ENCODE results near the gene KHDC1. TPM values are rescaled to one million over a fixed set of nuclear protein-coding genes. Genes with fewer than 3 reads are reported as not detected.
"Not testable (repeated sequence)": the region's sequence is repeated elsewhere in the genome, so short reads cannot be mapped to it uniquely, and the experiment has no call there.

KHDC1 gene
- total RNA-seq, 2 experiments from 2014 or later, result 9.2 to 12.5 TPM

- no peak overlapping the region for H3K4me3 Mint-ChIP-seq
- CTCF ChIA-PET, result interaction anchor here (0.9 to 1.2 kb wide), 2 partner anchors 44 to 370 kb away, joined by 3 read pairs; no protein-coding TSS in a partner anchor
- no peak overlapping the region for H3K27ac Mint-ChIP-seq
Measured at GRCh38 chr6:73282871-73283270, 19.9 kb upstream of the KHDC1 start.

GRCh38 chr6:73281684-73282083 is 18.7 kb upstream of the KHDC1 start:
- H3K27me3 Mint-ChIP-seq; H3K27ac Mint-ChIP-seq; H3K9me3 Mint-ChIP-seq (ENCODE audit: low read depth); DNase-seq; CTCF ChIA-PET; ATAC-seq; H3K36me3 Mint-ChIP-seq; H3K4me1 Mint-ChIP-seq; H3K4me3 Mint-ChIP-seq: not testable (repeated sequence)

More at GRCh38 chr6:73282871-73283270, 19.9 kb upstream of the KHDC1 start:
- peaks cover 2% of the 10 kb centered on the region for H3K36me3 Mint-ChIP-seq
- H3K27me3 Mint-ChIP-seq, result no peaks in the 10 kb centered on the region
- no peaks in the 10 kb centered on the region for H3K9me3 Mint-ChIP-seq (ENCODE audit: low read depth)
- ATAC-seq, result no peak
- H3K4me1 Mint-ChIP-seq, result peaks cover 6% of the 10 kb centered on the region
- no peak for DNase-seq

GRCh38 chr6:73269296-73269695 is 6.3 kb upstream of the KHDC1 start:
- H3K4me1 Mint-ChIP-seq, result peaks cover 16% of the 10 kb centered on the region
- H3K36me3 Mint-ChIP-seq, result peaks cover 27% of the 10 kb centered on the region
- H3K27ac Mint-ChIP-seq; H3K27me3 Mint-ChIP-seq; DNase-seq; H3K9me3 Mint-ChIP-seq (ENCODE audit: low read depth); H3K4me3 Mint-ChIP-seq; ATAC-seq: not testable (repeated sequence)
- CTCF ChIA-PET, result interaction anchor here (2.4 kb wide), 1 partner anchor 17 kb away, joined by 6 read pairs; no protein-coding TSS in a partner anchor

- Mint-ChIP-seq H3K36me3 (peaks cover 26% of the 10 kb centered on the region), H3K4me1 (peaks cover 20% of the 10 kb centered on the region)
- not testable (repeated sequence) for H3K27ac Mint-ChIP-seq; H3K9me3 Mint-ChIP-seq (ENCODE audit: low read depth); ATAC-seq; DNase-seq; H3K4me3 Mint-ChIP-seq; H3K27me3 Mint-ChIP-seq
- CTCF ChIA-PET, result interaction anchor here (2.4 kb wide), 1 partner anchor 17 kb away, joined by 6 read pairs; no protein-coding TSS in a partner anchor
Measured at GRCh38 chr6:73268896-73269295, 5.9 kb upstream of the KHDC1 start.

GRCh38 chr6:73264446-73264845 is 1.4 kb upstream of the KHDC1 start:
- DNase-seq (no peak), ATAC-seq (no peak)
- Mint-ChIP-seq H3K27me3 (no peaks in the 10 kb centered on the region), H3K4me3 (peak overlapping the region; percentile 80), H3K9me3 (ENCODE audit: low read depth) (no peaks in the 10 kb centered on the region), H3K4me1 (peaks cover 33% of the 10 kb centered on the region), H3K27ac (no peak overlapping the region), H3K36me3 (peaks cover 25% of the 10 kb centered on the region)
- CTCF ChIA-PET, result interaction anchor here (1.4 kb wide), 1 partner anchor 62 kb away, joined by 8 read pairs; no protein-coding TSS in a partner anchor

GRCh38 chr6:73263570-73263909 is 544 bp upstream of the KHDC1 start:
- CTCF ChIA-PET, result interaction anchor here (1.4 kb wide), 1 partner anchor 63 kb away, joined by 8 read pairs; no protein-coding TSS in a partner anchor
- H3K4me1 Mint-ChIP-seq, result peaks cover 33% of the 10 kb centered on the region
- DNase-seq, result no peak

GRCh38 chr6:73258721-73259120 is 4.3 kb downstream of the KHDC1 start:
- CTCF ChIA-PET, result no interaction called here
- DNase-seq, result no peak
- no peaks in the 10 kb centered on the region for H3K36me3 Mint-ChIP-seq
- H3K4me1 Mint-ChIP-seq, result peaks cover 10% of the 10 kb centered on the region
- no peaks in the 10 kb centered on the region for H3K27me3 Mint-ChIP-seq
- no peak for ATAC-seq
- H3K9me3 Mint-ChIP-seq (ENCODE audit: low read depth), result no peaks in the 10 kb centered on the region
- no peak overlapping the region for H3K27ac Mint-ChIP-seq
- no peak overlapping the region for H3K4me3 Mint-ChIP-seq

More at GRCh38 chr6:73263570-73263909, 544 bp upstream of the KHDC1 start:
- H3K27me3 Mint-ChIP-seq, result no peaks in the 10 kb centered on the region
- peak overlapping the region; percentile 82 for H3K27ac Mint-ChIP-seq
- ATAC-seq, result peak; percentile 20
- no peaks in the 10 kb centered on the region for H3K9me3 Mint-ChIP-seq (ENCODE audit: low read depth)
- H3K4me3 Mint-ChIP-seq, result peak overlapping the region; percentile 80
- H3K36me3 Mint-ChIP-seq, result peaks cover 24% of the 10 kb centered on the region

GRCh38 chr6:73254323-73254722 is 8.7 kb downstream of the KHDC1 start:
- not testable (repeated sequence) for DNase-seq; ATAC-seq; H3K9me3 Mint-ChIP-seq (ENCODE audit: low read depth); H3K27me3 Mint-ChIP-seq; H3K27ac Mint-ChIP-seq; H3K36me3 Mint-ChIP-seq; H3K4me3 Mint-ChIP-seq; H3K4me1 Mint-ChIP-seq
- CTCF ChIA-PET, result interaction anchor here (0.7 kb wide), 1 partner anchor 120 kb away, joined by 3 read pairs; no protein-coding TSS in a partner anchor

GRCh38 chr6:73252703-73253102 is 10.3 kb downstream of the KHDC1 start:
- ATAC-seq (no peak), DNase-seq (no peak)
- Mint-ChIP-seq H3K36me3 (no peaks in the 10 kb centered on the region), H3K4me3 (no peak overlapping the region), H3K27me3 (peaks cover 6% of the 10 kb centered on the region), H3K4me1 (no peaks in the 10 kb centered on the region), H3K9me3 (ENCODE audit: low read depth) (no peaks in the 10 kb centered on the region), H3K27ac (no peak overlapping the region)
- CTCF ChIA-PET, result interaction anchor here (0.9 kb wide), 1 partner anchor 57 kb away, joined by 3 read pairs; no protein-coding TSS in a partner anchor

GRCh38 chr6:73250016-73250415 is 13.0 kb downstream of the KHDC1 start:
- DNase-seq (no peak), ATAC-seq (no peak)
- Mint-ChIP-seq H3K27ac (no peak overlapping the region), H3K36me3 (no peaks in the 10 kb centered on the region), H3K4me3 (no peak overlapping the region), H3K27me3 (peaks cover 17% of the 10 kb centered on the region), H3K9me3 (ENCODE audit: low read depth) (no peaks in the 10 kb centered on the region), H3K4me1 (no peaks in the 10 kb centered on the region)
- CTCF ChIA-PET, result interaction anchor here (1.6 kb wide), 1 partner anchor 80 kb away, joined by 4 read pairs; no protein-coding TSS in a partner anchor

GRCh38 chr6:73248192-73248903 is 14.6 kb downstream of the KHDC1 start:
- CTCF ChIA-PET, result interaction anchor here (0.9 to 1.3 kb wide), 2 partner anchors 10 to 13 kb away, joined by 3 to 4 read pairs; no protein-coding TSS in a partner anchor

GRCh38 chr6:73242001-73242400 is 21.0 kb downstream of the KHDC1 start:
- DNase-seq (no peak), ATAC-seq (no peak)
- H3K4me3 Mint-ChIP-seq, result no peak overlapping the region
- no peak overlapping the region for H3K27ac Mint-ChIP-seq
- peaks cover 19% of the 10 kb centered on the region for H3K27me3 Mint-ChIP-seq
- no peaks in the 10 kb centered on the region for H3K9me3 Mint-ChIP-seq (ENCODE audit: low read depth)
- H3K36me3 Mint-ChIP-seq, result no peaks in the 10 kb centered on the region
- no peaks in the 10 kb centered on the region for H3K4me1 Mint-ChIP-seq
- CTCF ChIA-PET, result no interaction called here

More at GRCh38 chr6:73248192-73248903, 14.6 kb downstream of the KHDC1 start:
- Mint-ChIP-seq H3K36me3 (no peaks in the 10 kb centered on the region), H3K4me3 (no peak overlapping the region), H3K4me1 (no peaks in the 10 kb centered on the region), H3K9me3 (ENCODE audit: low read depth) (no peaks in the 10 kb centered on the region), H3K27ac (no peak overlapping the region), H3K27me3 (peaks cover 24% of the 10 kb centered on the region)
- ATAC-seq (no peak), DNase-seq (no peak)

GRCh38 chr6:73240730-73241129 is 22.3 kb downstream of the KHDC1 start:
- CTCF ChIA-PET, result no interaction called here
- Mint-ChIP-seq H3K9me3 (ENCODE audit: low read depth) (no peaks in the 10 kb centered on the region), H3K36me3 (no peaks in the 10 kb centered on the region), H3K4me3 (no peak overlapping the region), H3K27me3 (peaks cover 16% of the 10 kb centered on the region), H3K4me1 (no peaks in the 10 kb centered on the region), H3K27ac (no peak overlapping the region)
- DNase-seq (no peak), ATAC-seq (no peak)
